Heart left ventricle (tissue), 16 donors: ENCODE measurements around the gene DAPK3. TPM values are rescaled to one million over a fixed set of nuclear protein-coding genes. Genes with fewer than 3 reads are reported as not detected.

Experiments used
- ATAC-seq, 4 donors: fragments of 200-7000 bp; cut with Tn5 transposase; one replicate each; pipeline ENCODE4 v1.9.1; 2020 to 2022; ENCODE audit warnings: moderate library complexity in 4 of 4, mild to moderate bottlenecking in 3 of 4, moderate number of reproducible peaks in 1 of 4
- DNase-seq, 5 donors: peaks; one replicate each; pipeline ENCODE4 v3.0.0-alpha.2; 2020
- H3K27ac ChIP-seq, 12 donors: fragments of 200-600 bp; sonication (generic) in 4 of 12; one replicate each; pipeline versions ENCODE4 v1.5.0 to v1.8.0; 2016 to 2022; ENCODE audit warnings: mild to moderate bottlenecking in 2 of 12
- H3K27me3 ChIP-seq, 9 donors: fragments of 200-600 bp; sonication (generic) in 2 of 9; one replicate each; pipeline versions ENCODE4 v1.5.1 to v1.8.0; 2016 to 2022; ENCODE audit warnings: mild to moderate bottlenecking in 3 of 9
- H3K36me3 ChIP-seq, 9 donors: fragments of 200-600 bp; sonication (generic) in 2 of 9; one replicate each; pipeline versions ENCODE4 v1.5.0 to v1.8.0; 2018 to 2022; ENCODE audit warnings: mild to moderate bottlenecking in 2 of 9
- H3K4me1 ChIP-seq, 12 donors: fragments of 200-600 bp; sonication (generic) in 4 of 12; one replicate each; pipeline versions ENCODE4 v1.5.0 to v1.8.0; 2016 to 2022; ENCODE audit warnings: mild to moderate bottlenecking in 3 of 12
- H3K4me3 ChIP-seq, 12 donors: fragments of 200-600 bp; sonication (generic) in 4 of 12; one replicate each; pipeline versions ENCODE4 v1.5.0 to v1.8.0; 2017 to 2022; ENCODE audit warnings: mild to moderate bottlenecking in 9 of 12, moderate library complexity in 4 of 12
- H3K9me3 ChIP-seq, 12 donors: fragments of 200-600 bp; sonication (generic) in 4 of 12; one replicate each; pipeline versions ENCODE4 v1.5.0 to v1.8.0; 2016 to 2022; ENCODE audit warnings: mild to moderate bottlenecking in 1 of 12
- POLR2A ChIP-seq, 2 donors: fragments of 450-650 bp; IDR thresholded peaks; one replicate each; pipeline ENCODE4 v1.6.1; 2017; ENCODE audit warnings: antibody characterized with exemption in 2 of 2, mild to moderate bottlenecking in 2 of 2, moderate library complexity in 2 of 2
- WGBS, 4 donors: extraction: QIAGEN DNeasy Blood & Tissue Kit in 2 of 4; methylation state at CpG; one replicate each; pipeline versions ENCODE4 v1.1.5 to v1.1.7; 2013 to 2018; 5-methylcytosine and 5-hydroxymethylcytosine counted together
- intact Hi-C, 10 donors: fragments of 100-400 bp; cut with DNase I; formaldehyde crosslinking; loops; one replicate each; pipeline versions ENCODE4 v1.11.1 to v1.14.2; 2022
- polyA plus RNA-seq, 2 donors: library from polyadenylated mRNA; stranded (reverse); fragments of 200-250 nt; gene quantifications; one replicate each; pipeline ENCODE4 v1.2.3, GENCODE V29; 2013
- total RNA-seq, 9 donors: library from RNA; depleted of rRNA in 2 of 9; stranded (reverse); fragments of >200 nt in 2 of 9; fragmentation: NEBNext Ultra II Directional in 3 of 9; extraction: Animal tissue kit (Norgen Biotek cat#: 25700) in 3 of 9; gene quantifications; one replicate each; pipeline versions ENCODE4 v1.1.0 to v1.2.4, GENCODE V29; 2016 to 2023
- TF ChIP-seq, protein P1 (sequence below), 12 donors: fragments of 200-600 bp; sonication (generic) in 4 of 12; IDR thresholded peaks; one replicate each; pipeline versions ENCODE4 v1.5.0 to v1.8.0; 2018 to 2022; ENCODE audit warnings: antibody characterized with exemption in 12 of 12, mild to moderate bottlenecking in 5 of 12
- donor health status: ischemic (EF 13 %, LVEDD 7.1; RV severe dilation, severe dysfunction).
- donor health status: healthy with polysubstance abuse.
- donor health status: DM: no; HTN: yes; CAD: no.
- donor health status: DM: no; HTN: no; CAD: no.
- donor health status: ischemic (EF 25% LVEDD 6.9; RV normal size, moderate dysfunction).
- donor health status: ischemic (EF 25% LVEDD 5.7; RV mildly dilated, moderate dysfunction).
- donor health status: healthy.
- donor health status: DM: yes; HTN: yes; CAD: no.
- donor health status: ischemic (EF 35%, LVEDD 5.7; RV mildly dilated, moderate dysfunction).
- donor health status: nonischemic (EF 11% LVEDD 7.7; RV severe dilation, severe dysfunction).
- donor health status: DM: yes; HTN: yes; CAD: no.
- donor health status: PGD.
- donor health status: ischemic (EF 29% LVEDD 5.4; RV normal size, mild dysfunction).
- donor health status: nonischemic (EF 23%, LVEDD 6.1; RV moderate dilation, normal function).

Gene DAPK3
- total and polyA plus RNA-seq, 11 donors: 70.6 to 252 (median 124) TPM

DNA sequence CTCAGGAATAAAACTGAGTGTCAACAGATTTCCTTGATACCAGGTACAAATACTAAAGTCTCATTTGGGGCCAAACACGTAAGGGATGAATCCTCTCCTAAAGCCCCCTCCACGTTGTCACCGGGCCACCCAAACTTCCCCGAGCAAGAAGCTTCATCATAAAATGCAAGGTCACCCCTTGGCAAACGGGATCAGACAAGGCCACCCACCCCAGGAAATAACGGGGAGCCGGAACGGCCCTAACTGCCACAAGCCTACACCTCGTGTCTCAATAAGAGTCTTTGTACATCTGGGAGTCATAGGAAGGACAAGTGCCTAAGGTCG lies 13.6 kb upstream of the DAPK3 start:
- peak overlapping the region; percentile 80 to 98 (median 92) for H3K27ac ChIP-seq
- peak overlapping the region; percentile 64 to 100 (median 82) for H3K4me3 ChIP-seq
- intact Hi-C loops: loop anchor here in 9 of 10 donors (2.0 to 10.0 kb wide), 7 partner anchors 14 to 220 kb away; partner anchors contain the start of genes DAPK3 (in 4 of the 9), APBA3 (in 3 of the 9), MRPL54 (in 3 of the 9) and ANKRD24 (in 2 of the 9)
- H3K4me1 ChIP-seq: peaks cover 10 to 69% (median 44%) of the 10 kb centered on the region in 12 donors
- WGBS, 4 donors: 0 to 1% (median 1%) methylated on average over 10 of the region's 10 CpGs
- H3K27me3 ChIP-seq: no peaks in the 10 kb centered on the region
- DNase-seq: peak in 1 of 5 donors; percentile 25
- H3K9me3 ChIP-seq: no peaks in the 10 kb centered on the region
- ATAC-seq: peak in 2 of 4 donors; percentile 1 to 4
- H3K36me3 ChIP-seq: peaks cover 7 to 52% (median 47%) of the 10 kb centered on the region in 9 donors
- no peak for TF ChIP-seq POLR2A (IDR thresholded peaks at IDR 0.05)
- TF ChIP-seq, protein P1, sequence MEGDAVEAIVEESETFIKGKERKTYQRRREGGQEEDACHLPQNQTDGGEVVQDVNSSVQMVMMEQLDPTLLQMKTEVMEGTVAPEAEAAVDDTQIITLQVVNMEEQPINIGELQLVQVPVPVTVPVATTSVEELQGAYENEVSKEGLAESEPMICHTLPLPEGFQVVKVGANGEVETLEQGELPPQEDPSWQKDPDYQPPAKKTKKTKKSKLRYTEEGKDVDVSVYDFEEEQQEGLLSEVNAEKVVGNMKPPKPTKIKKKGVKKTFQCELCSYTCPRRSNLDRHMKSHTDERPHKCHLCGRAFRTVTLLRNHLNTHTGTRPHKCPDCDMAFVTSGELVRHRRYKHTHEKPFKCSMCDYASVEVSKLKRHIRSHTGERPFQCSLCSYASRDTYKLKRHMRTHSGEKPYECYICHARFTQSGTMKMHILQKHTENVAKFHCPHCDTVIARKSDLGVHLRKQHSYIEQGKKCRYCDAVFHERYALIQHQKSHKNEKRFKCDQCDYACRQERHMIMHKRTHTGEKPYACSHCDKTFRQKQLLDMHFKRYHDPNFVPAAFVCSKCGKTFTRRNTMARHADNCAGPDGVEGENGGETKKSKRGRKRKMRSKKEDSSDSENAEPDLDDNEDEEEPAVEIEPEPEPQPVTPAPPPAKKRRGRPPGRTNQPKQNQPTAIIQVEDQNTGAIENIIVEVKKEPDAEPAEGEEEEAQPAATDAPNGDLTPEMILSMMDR (IDR thresholded peaks at IDR 0.05): no peak

DNA sequence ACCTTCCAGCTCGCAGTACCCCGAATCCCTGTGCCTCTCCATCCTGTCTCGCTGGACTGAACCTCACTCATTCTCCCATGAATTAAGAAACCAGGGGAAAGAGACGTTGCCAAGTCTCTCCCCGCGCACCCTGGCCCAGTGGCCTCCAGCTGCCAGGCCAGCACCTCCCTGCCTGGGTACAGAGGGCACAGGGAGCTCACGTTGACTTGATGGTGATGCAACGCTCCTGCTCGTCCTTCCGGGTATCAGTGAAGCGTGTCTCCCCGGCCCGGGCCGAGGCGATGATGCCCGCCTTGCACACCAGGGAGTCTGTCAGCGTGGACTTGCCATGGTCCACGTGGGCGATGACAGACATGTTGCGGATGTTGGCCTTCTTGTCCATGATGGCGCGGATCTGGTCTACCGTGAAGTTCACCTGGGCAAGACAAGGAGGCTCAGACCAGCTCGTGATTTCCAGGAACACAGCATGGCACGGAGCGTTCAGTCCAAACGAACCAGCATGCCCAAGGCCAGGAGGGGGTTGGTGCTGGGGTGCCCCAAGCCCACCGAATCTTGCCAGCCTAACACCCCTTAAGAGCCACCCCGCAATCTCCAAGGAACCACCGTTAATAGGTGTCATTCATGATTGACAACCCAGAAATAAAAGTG lies 13.2 kb upstream of the DAPK3 start:
- no peaks in the 10 kb centered on the region for H3K27me3 ChIP-seq
- peaks cover 7 to 57% (median 52%) of the 10 kb centered on the region in 9 donors for H3K36me3 ChIP-seq
- H3K4me1 ChIP-seq: peaks cover 10 to 69% (median 44%) of the 10 kb centered on the region in 12 donors
- H3K4me3 ChIP-seq: peak overlapping the region; percentile 64 to 100 (median 82)
- intact Hi-C loops: loop anchor here in 9 of 10 donors (2.0 to 10.0 kb wide), 7 partner anchors 13 to 221 kb away; partner anchors contain the start of genes DAPK3 (in 4 of the 9), APBA3 (in 3 of the 9), MRPL54 (in 3 of the 9) and ANKRD24 (in 2 of the 9)
- H3K9me3 ChIP-seq: no peaks in the 10 kb centered on the region
- ATAC-seq (peak in 1 of 4 donors; percentile 3), DNase-seq (peak in 4 of 5 donors; percentile 20 to 54 (median 32))
- 11 to 21% (median 16%) methylated on average over 29 to 30 of the region's 30 CpGs for WGBS, 4 donors
- TF ChIP-seq, protein P1 (IDR thresholded peaks at IDR 0.05): no peak
- TF ChIP-seq POLR2A (IDR thresholded peaks at IDR 0.05): no peak
- H3K27ac ChIP-seq: peak overlapping the region; percentile 80 to 98 (median 92)

DNA sequence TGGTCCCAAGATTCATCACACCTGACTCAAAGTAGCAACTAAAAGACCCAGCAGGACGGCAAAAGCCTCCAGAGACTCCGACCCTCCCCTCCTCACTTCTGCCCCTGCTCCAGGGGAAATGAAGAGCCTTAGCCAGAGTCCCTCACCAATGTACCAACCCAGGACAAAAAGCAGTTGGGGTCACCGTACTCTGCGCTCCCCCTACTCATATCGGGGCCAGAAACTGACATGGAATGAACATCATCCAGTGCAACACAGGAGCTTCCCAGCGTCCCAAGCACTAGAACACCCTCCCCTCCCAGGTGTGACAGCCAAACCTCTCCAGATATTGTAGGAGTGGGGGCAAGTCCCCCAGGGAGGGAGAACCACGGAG lies 12.6 kb upstream of the DAPK3 start:
- H3K27ac ChIP-seq: peak overlapping the region in 11 of 12 donors; percentile 85 to 98 (median 93)
- peaks cover 10 to 69% (median 44%) of the 10 kb centered on the region in 12 donors for H3K4me1 ChIP-seq
- ATAC-seq (no peak), DNase-seq (no peak)
- H3K36me3 ChIP-seq: peaks cover 7 to 62% (median 57%) of the 10 kb centered on the region in 9 donors
- TF ChIP-seq, protein P1 (IDR thresholded peaks at IDR 0.05): no peak
- TF ChIP-seq POLR2A (IDR thresholded peaks at IDR 0.05): no peak
- 41 to 59% (median 57%) methylated on average over 7 of the region's 7 CpGs for WGBS, 4 donors
- H3K4me3 ChIP-seq: peak overlapping the region in 11 of 12 donors; percentile 70 to 100 (median 83)
- no peaks in the 10 kb centered on the region for H3K27me3 ChIP-seq
- H3K9me3 ChIP-seq: no peaks in the 10 kb centered on the region
- intact Hi-C loops: loop anchor here in 7 of 10 donors (10.0 kb wide), 5 partner anchors 131 to 221 kb away; partner anchors contain the start of genes APBA3 (in 3 of the 7), MRPL54 (in 3 of the 7), ANKRD24 (in 2 of the 7) and SIRT6 (in 2 of the 7)
